SK-N-SH treated with all-trans-retinoic acid at 6 μM for 48 hours (cell line): Measurements from ENCODE around the gene LIPK.

ENCODE experiments used
- ATAC-seq: fragments of 200-7000 bp; cut with Tn5 transposase; 3 replicates; pipeline ENCODE4 v1.9.1; 2020; ENCODE audit warnings: mild to moderate bottlenecking, moderate library complexity
- BACH2 ChIP-seq: fragments of 250-450 bp; sonication (Bioruptor Pico); IDR thresholded peaks from 2 replicates; pipeline ENCODE4 v1.9.0; 2021; ENCODE audit warnings: mild to moderate bottlenecking, borderline replicate concordance
- CSDC2 ChIP-seq: fragments of 250-450 bp; sonication (Bioruptor Pico); IDR thresholded peaks from 2 replicates; pipeline ENCODE4 v1.5.0; 2020; ENCODE audit warnings: mild to moderate bottlenecking, moderate library complexity
- ESRRG ChIP-seq: fragments of 250-450 bp; sonication (Bioruptor Pico); IDR thresholded peaks from 2 replicates; pipeline ENCODE4 v1.6.1; 2021; ENCODE audit warnings: mild to moderate bottlenecking
- GLIS3 ChIP-seq: fragments of 250-450 bp; sonication (Bioruptor Pico); IDR thresholded peaks from 2 replicates; pipeline ENCODE4 v1.5.0; 2020; ENCODE audit warnings: mild to moderate bottlenecking, moderate library complexity
- ISL1 ChIP-seq: fragments of 250-450 bp; sonication (Bioruptor Pico); IDR thresholded peaks from 2 replicates; pipeline ENCODE4 v2.1.2; 2022; ENCODE audit warnings: mild to moderate bottlenecking, moderate library complexity
- OSR1 ChIP-seq: fragments of 250-450 bp; sonication (Bioruptor Pico); IDR thresholded peaks from 2 replicates; pipeline ENCODE4 v1.8.0; 2022; ENCODE audit warnings: moderate library complexity, mild to moderate bottlenecking, inconsistent platforms
- PPARA ChIP-seq: fragments of 250-450 bp; sonication (Bioruptor Pico); IDR thresholded peaks from 2 replicates; pipeline ENCODE4 v1.5.0; 2020; ENCODE audit warnings: mild to moderate bottlenecking, borderline replicate concordance
- RARB ChIP-seq: fragments of 250-450 bp; sonication (Bioruptor Pico); IDR thresholded peaks from 2 replicates; pipeline ENCODE4 v1.8.0; 2021; ENCODE audit warnings: mild to moderate bottlenecking, moderate library complexity
- SNAI2 ChIP-seq: fragments of 250-450 bp; sonication (Bioruptor Pico); IDR thresholded peaks from 2 replicates; pipeline ENCODE4 v1.5.0; 2020; ENCODE audit warnings: mild to moderate bottlenecking, moderate library complexity
- TCF4 ChIP-seq: fragments of 250-450 bp; sonication (Bioruptor Pico); IDR thresholded peaks from 2 replicates; pipeline ENCODE4 v1.8.0; 2021; ENCODE audit warnings: mild to moderate bottlenecking, moderate library complexity, borderline replicate concordance
- TOX ChIP-seq: fragments of 250-450 bp; sonication (Bioruptor Pico); IDR thresholded peaks from 2 replicates; pipeline ENCODE4 v1.8.0; 2021; ENCODE audit warnings: mild to moderate bottlenecking, moderate library complexity, borderline replicate concordance
- ZFP3 ChIP-seq: fragments of 250-450 bp; sonication (Bioruptor Pico); IDR thresholded peaks from 2 replicates; pipeline ENCODE4 v1.5.0; 2020; ENCODE audit warnings: mild to moderate bottlenecking, moderate library complexity
- ZFP30 ChIP-seq: fragments of 450-650 bp; formaldehyde crosslinking; IDR thresholded peaks from 2 replicates; pipeline ENCODE4 v1.5.0; 2022; ENCODE audit warnings: mild to moderate bottlenecking, moderate library complexity
- ZNF565 ChIP-seq: fragments of 450-650 bp; formaldehyde crosslinking; conservative IDR thresholded peaks from 2 replicates; pipeline ENCODE4 v1.5.0; 2020; ENCODE audit warnings: low read depth, mild to moderate bottlenecking, moderate library complexity
- ZNF70 ChIP-seq: fragments of 450-650 bp; formaldehyde crosslinking; IDR thresholded peaks from 2 replicates; pipeline ENCODE4 v1.5.0; 2020; ENCODE audit warnings: mild to moderate bottlenecking, moderate library complexity
- ZNF8 ChIP-seq: fragments of 450-650 bp; formaldehyde crosslinking; IDR thresholded peaks from 2 replicates; pipeline ENCODE4 v1.5.0; 2020; ENCODE audit warnings: mild to moderate bottlenecking, moderate library complexity
- TF ChIP-seq, protein P1 (sequence below): fragments of 250-450 bp; sonication (Bioruptor Pico); IDR thresholded peaks from 2 replicates; pipeline ENCODE4 v1.5.1; 2020; ENCODE audit warnings: low read depth, mild to moderate bottlenecking, moderate library complexity
- TF ChIP-seq, protein P2 (sequence below): fragments of 250-450 bp; sonication (Bioruptor Pico); IDR thresholded peaks from 2 replicates; pipeline ENCODE4 v1.8.0; 2021; ENCODE audit warnings: low read depth, mild to moderate bottlenecking, moderate library complexity, borderline replicate concordance
- TF ChIP-seq, protein P3 (sequence below): fragments of 250-450 bp; sonication (Bioruptor Pico); IDR thresholded peaks from 2 replicates; pipeline ENCODE4 v1.8.0; 2020; ENCODE audit warnings: mild to moderate bottlenecking, moderate library complexity, borderline replicate concordance
- TF ChIP-seq, protein P4 (sequence below): fragments of 250-450 bp; sonication (Bioruptor Pico); IDR thresholded peaks from 2 replicates; pipeline ENCODE4 v1.5.0; 2020; ENCODE audit warnings: mild to moderate bottlenecking, moderate library complexity
- TF ChIP-seq, protein P5 (sequence below): fragments of 250-450 bp; sonication (Bioruptor Pico); IDR thresholded peaks from 2 replicates; pipeline ENCODE4 v1.5.1; 2021; ENCODE audit warnings: mild to moderate bottlenecking, moderate library complexity

Gene LIPK

DNA sequence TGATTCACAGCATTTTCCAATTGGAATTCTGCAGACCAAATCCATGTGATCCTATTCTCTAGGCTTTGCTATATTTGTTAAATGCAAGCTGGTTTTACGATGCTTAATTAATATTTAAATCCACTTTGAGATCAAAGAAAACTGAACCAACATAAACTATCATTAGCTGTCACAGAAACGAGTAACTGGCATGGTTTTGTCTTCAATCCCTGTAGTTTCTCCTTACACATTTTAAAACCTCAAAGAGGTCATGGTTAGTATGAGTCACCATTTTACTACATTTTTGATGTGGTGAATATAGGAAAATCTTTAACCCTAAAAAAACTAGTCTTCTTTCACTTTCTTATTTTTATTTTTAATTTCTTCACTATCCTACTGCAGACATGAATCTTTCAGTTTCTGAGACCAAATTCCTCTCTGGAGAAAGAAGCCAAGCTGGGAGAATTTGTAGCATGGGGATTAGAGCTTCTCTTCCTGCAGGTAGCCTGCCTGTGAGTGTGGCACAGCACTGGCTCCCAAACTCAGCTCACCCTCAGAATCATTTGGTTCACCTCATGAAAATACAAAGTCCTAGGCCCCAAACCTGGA, 87.8 kb downstream of the LIPK start:
- TF ChIP-seq RARB (no peak), OSR1 (CRISPR knock-in tag) (no peak), ZNF8 (CRISPR knock-in tag) (no peak), BACH2 (no peak), ZFP30 (no peak)
- TF ChIP-seq, protein P1, sequence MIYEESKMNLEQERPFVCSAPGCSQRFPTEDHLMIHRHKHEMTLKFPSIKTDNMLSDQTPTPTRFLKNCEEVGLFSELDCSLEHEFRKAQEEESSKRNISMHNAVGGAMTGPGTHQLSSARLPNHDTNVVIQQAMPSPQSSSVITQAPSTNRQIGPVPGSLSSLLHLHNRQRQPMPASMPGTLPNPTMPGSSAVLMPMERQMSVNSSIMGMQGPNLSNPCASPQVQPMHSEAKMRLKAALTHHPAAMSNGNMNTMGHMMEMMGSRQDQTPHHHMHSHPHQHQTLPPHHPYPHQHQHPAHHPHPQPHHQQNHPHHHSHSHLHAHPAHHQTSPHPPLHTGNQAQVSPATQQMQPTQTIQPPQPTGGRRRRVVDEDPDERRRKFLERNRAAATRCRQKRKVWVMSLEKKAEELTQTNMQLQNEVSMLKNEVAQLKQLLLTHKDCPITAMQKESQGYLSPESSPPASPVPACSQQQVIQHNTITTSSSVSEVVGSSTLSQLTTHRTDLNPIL (CRISPR knock-in tag), result no peak
- TF ChIP-seq, protein P2, sequence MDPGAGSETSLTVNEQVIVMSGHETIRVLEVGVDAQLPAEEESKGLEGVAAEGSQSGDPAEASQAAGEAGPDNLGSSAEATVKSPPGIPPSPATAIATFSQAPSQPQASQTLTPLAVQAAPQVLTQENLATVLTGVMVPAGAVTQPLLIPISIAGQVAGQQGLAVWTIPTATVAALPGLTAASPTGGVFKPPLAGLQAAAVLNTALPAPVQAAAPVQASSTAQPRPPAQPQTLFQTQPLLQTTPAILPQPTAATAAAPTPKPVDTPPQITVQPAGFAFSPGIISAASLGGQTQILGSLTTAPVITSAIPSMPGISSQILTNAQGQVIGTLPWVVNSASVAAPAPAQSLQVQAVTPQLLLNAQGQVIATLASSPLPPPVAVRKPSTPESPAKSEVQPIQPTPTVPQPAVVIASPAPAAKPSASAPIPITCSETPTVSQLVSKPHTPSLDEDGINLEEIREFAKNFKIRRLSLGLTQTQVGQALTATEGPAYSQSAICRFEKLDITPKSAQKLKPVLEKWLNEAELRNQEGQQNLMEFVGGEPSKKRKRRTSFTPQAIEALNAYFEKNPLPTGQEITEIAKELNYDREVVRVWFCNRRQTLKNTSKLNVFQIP (CRISPR knock-in tag), result no peak
- TF ChIP-seq, protein P3, sequence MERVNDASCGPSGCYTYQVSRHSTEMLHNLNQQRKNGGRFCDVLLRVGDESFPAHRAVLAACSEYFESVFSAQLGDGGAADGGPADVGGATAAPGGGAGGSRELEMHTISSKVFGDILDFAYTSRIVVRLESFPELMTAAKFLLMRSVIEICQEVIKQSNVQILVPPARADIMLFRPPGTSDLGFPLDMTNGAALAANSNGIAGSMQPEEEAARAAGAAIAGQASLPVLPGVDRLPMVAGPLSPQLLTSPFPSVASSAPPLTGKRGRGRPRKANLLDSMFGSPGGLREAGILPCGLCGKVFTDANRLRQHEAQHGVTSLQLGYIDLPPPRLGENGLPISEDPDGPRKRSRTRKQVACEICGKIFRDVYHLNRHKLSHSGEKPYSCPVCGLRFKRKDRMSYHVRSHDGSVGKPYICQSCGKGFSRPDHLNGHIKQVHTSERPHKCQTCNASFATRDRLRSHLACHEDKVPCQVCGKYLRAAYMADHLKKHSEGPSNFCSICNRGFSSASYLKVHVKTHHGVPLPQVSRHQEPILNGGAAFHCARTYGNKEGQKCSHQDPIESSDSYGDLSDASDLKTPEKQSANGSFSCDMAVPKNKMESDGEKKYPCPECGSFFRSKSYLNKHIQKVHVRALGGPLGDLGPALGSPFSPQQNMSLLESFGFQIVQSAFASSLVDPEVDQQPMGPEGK (CRISPR knock-in tag), result no peak
- TF ChIP-seq, all 23 proteins: peak for 0
- ATAC-seq, result peak; percentile 77

DNA sequence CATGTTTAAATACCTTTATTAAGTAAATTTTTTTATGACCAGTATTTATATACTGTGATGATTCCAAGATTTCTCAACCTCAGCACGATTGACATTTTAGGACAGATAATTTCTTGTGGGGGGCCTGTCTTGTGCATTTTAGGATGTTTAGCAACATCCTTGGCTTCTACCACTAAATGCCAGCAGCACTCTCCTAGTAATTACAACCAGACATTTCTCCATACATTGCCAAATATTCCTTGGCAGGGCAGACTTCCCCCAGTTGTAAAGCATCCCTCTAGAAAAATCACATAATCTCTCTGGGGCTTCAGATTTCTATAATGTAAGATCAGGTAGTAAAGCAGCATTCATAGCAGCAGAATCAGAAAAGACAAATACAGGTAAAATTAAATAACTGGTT, 88.7 kb downstream of the LIPK start:
- TF ChIP-seq TOX, result no peak
- TF ChIP-seq SNAI2, result no peak
- no peak for TF ChIP-seq CSDC2 (CRISPR knock-in tag)
- TF ChIP-seq GLIS3 (CRISPR knock-in tag), result no peak
- no peak for TF ChIP-seq TCF4 (CRISPR knock-in tag)
- TF ChIP-seq, protein P4, sequence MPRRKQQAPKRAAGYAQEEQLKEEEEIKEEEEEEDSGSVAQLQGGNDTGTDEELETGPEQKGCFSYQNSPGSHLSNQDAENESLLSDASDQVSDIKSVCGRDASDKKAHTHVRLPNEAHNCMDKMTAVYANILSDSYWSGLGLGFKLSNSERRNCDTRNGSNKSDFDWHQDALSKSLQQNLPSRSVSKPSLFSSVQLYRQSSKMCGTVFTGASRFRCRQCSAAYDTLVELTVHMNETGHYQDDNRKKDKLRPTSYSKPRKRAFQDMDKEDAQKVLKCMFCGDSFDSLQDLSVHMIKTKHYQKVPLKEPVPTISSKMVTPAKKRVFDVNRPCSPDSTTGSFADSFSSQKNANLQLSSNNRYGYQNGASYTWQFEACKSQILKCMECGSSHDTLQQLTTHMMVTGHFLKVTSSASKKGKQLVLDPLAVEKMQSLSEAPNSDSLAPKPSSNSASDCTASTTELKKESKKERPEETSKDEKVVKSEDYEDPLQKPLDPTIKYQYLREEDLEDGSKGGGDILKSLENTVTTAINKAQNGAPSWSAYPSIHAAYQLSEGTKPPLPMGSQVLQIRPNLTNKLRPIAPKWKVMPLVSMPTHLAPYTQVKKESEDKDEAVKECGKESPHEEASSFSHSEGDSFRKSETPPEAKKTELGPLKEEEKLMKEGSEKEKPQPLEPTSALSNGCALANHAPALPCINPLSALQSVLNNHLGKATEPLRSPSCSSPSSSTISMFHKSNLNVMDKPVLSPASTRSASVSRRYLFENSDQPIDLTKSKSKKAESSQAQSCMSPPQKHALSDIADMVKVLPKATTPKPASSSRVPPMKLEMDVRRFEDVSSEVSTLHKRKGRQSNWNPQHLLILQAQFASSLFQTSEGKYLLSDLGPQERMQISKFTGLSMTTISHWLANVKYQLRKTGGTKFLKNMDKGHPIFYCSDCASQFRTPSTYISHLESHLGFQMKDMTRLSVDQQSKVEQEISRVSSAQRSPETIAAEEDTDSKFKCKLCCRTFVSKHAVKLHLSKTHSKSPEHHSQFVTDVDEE (CRISPR knock-in tag), result no peak
- no peak for TF ChIP-seq ESRRG (CRISPR knock-in tag)
- no peak for TF ChIP-seq ZNF565 (CRISPR knock-in tag)
- TF ChIP-seq, protein P3 (CRISPR knock-in tag), result no peak
- TF ChIP-seq, protein P5, sequence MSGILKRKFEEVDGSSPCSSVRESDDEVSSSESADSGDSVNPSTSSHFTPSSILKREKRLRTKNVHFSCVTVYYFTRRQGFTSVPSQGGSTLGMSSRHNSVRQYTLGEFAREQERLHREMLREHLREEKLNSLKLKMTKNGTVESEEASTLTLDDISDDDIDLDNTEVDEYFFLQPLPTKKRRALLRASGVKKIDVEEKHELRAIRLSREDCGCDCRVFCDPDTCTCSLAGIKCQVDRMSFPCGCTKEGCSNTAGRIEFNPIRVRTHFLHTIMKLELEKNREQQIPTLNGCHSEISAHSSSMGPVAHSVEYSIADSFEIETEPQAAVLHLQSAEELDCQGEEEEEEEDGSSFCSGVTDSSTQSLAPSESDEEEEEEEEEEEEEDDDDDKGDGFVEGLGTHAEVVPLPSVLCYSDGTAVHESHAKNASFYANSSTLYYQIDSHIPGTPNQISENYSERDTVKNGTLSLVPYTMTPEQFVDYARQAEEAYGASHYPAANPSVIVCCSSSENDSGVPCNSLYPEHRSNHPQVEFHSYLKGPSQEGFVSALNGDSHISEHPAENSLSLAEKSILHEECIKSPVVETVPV (CRISPR knock-in tag), result no peak
- TF ChIP-seq BACH2, result no peak
- no peak for TF ChIP-seq ISL1 (CRISPR knock-in tag)
- no peak for TF ChIP-seq ZFP30
- TF ChIP-seq RARB, result no peak
- TF ChIP-seq PPARA (CRISPR knock-in tag), result no peak
- no peak for TF ChIP-seq ZNF8 (CRISPR knock-in tag)
- TF ChIP-seq OSR1 (CRISPR knock-in tag), result no peak
- no peak for TF ChIP-seq ZFP3 (CRISPR knock-in tag)
- TF ChIP-seq ZNF70 (CRISPR knock-in tag), result no peak
- peak; percentile 59 for ATAC-seq
